Gastrocnemius medialis (tissue), 4 donors: ENCODE results near the gene TBC1D22B.

Experiments used
- POLR2A ChIP-seq, 2 donors: fragments of 450-650 bp; IDR thresholded peaks; one replicate each; pipeline ENCODE4 v1.6.1; 2017; ENCODE audit warnings: antibody characterized with exemption in 2 of 2, mild to moderate bottlenecking in 2 of 2, moderate library complexity in 2 of 2
- TF ChIP-seq, protein P1 (sequence below), 5 experiments: fragments of 450-650 bp in 3 of 5; fragments of 200-600 bp in 2 of 5; sonication (generic) in 2 of 5; IDR thresholded peaks in 4 of 5; conservative IDR thresholded peaks in 1 of 5; 1 replicate in 4 of 5; 2 replicates in 1 of 5; pipeline ENCODE4 v1.5.1; 2016 to 2019; ENCODE audit warnings: antibody characterized with exemption in 5 of 5, mild to moderate bottlenecking in 3 of 5, moderate library complexity in 3 of 5

DNA sequence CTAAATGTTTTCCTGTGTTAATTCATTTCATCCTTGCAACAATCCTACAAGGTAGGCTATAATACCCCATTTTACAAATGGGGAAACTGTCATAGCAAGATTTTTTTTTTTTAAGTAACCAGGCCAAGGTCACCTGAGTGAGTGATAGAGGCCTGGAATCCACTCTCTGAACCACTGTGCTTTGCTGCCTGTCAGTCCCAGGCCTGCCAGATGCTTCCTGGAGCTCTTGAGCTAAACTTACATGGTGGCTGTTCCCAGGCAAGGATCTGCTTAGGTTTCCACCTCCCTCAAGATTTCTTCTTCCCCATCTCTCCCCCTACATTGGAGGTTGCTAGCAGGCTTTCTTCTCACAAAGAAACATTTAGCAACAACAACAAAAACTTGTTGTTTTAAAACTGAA is 63.5 kb downstream of the TBC1D22B start:
- TF ChIP-seq, protein P1, sequence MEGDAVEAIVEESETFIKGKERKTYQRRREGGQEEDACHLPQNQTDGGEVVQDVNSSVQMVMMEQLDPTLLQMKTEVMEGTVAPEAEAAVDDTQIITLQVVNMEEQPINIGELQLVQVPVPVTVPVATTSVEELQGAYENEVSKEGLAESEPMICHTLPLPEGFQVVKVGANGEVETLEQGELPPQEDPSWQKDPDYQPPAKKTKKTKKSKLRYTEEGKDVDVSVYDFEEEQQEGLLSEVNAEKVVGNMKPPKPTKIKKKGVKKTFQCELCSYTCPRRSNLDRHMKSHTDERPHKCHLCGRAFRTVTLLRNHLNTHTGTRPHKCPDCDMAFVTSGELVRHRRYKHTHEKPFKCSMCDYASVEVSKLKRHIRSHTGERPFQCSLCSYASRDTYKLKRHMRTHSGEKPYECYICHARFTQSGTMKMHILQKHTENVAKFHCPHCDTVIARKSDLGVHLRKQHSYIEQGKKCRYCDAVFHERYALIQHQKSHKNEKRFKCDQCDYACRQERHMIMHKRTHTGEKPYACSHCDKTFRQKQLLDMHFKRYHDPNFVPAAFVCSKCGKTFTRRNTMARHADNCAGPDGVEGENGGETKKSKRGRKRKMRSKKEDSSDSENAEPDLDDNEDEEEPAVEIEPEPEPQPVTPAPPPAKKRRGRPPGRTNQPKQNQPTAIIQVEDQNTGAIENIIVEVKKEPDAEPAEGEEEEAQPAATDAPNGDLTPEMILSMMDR (IDR thresholded peaks at IDR 0.05 in 4 of 5, conservative IDR thresholded peaks at IDR 0.05 in 1 of 5), result no peak
- no peak for TF ChIP-seq POLR2A (IDR thresholded peaks at IDR 0.05)
